Common myeloid progenitor, CD34-positive (primary cell): Measurements from ENCODE around the gene MEIOSIN.

Experiments used
- CTCF ChIA-PET: fragments of 350-600 bp; sonication (Branson Sonifier 250); formaldehyde crosslinking; loops from one replicate; lab custom pipeline; 2021; ENCODE audit warnings: antibody characterized with exemption; lab: Charles Lee
- POLR2A ChIA-PET: fragments of 350-600 bp; sonication (Branson Sonifier 250); formaldehyde crosslinking; loops from one replicate; lab custom pipeline; 2021; ENCODE audit warnings: antibody characterized with exemption; lab: Charles Lee
- DNase-seq, 3 donors: peaks; one replicate each; pipeline versions ENCODE4 v3.0.0 to v3.0.0-alpha.2; 2013
- H3K27ac ChIP-seq, 2 experiments: 1 replicate in 1 of 2; 2 replicates in 1 of 2; pipeline ENCODE4 v1.7.0; 2013; ENCODE audit warnings: inconsistent platforms in 2 of 2, low read length in 2 of 2, mild to moderate bottlenecking in 2 of 2, low read depth in 1 of 2, moderate library complexity in 1 of 2; ENCODE audit not compliant: severe bottlenecking in 2 of 2, insufficient read depth in 1 of 2, poor library complexity in 1 of 2
- H3K27me3 ChIP-seq, 5 experiments: replicated peaks in 2 of 5; 1 replicate in 3 of 5; 2 replicates in 2 of 5; pipeline versions ENCODE4 v1.6.1 to v1.7.0; 2013; ENCODE audit warnings: low read length in 4 of 5, mild to moderate bottlenecking in 2 of 5, moderate library complexity in 2 of 5, inconsistent platforms in 1 of 5; ENCODE audit not compliant: insufficient read depth in 5 of 5, control insufficient read depth in 4 of 5
- H3K36me3 ChIP-seq, 4 experiments: 1 replicate in 2 of 4; 2 replicates in 2 of 4; pipeline versions ENCODE4 v1.6.1 to v1.7.0; 2013; ENCODE audit warnings: low read length in 3 of 4, control low read depth in 1 of 4, mild to moderate bottlenecking in 1 of 4; ENCODE audit not compliant: control insufficient read depth in 4 of 4, insufficient read depth in 4 of 4
- H3K4me1 ChIP-seq, 4 experiments: 1 replicate in 3 of 4; 2 replicates in 1 of 4; pipeline versions ENCODE4 v1.6.1 to v1.7.1; 2013; ENCODE audit warnings: low read length in 3 of 4, mild to moderate bottlenecking in 3 of 4, control low read depth in 1 of 4, inconsistent platforms in 1 of 4, moderate library complexity in 1 of 4; ENCODE audit not compliant: control insufficient read depth in 4 of 4, insufficient read depth in 4 of 4; ENCODE audit errors: control extremely low read depth in 1 of 4
- H3K4me3 ChIP-seq, 7 experiments: 1 replicate in 4 of 7; 2 replicates in 3 of 7; pipeline versions ENCODE4 v1.5.1 to v1.7.0; 2013; ENCODE audit warnings: mild to moderate bottlenecking in 7 of 7, low read length in 6 of 7, moderate library complexity in 6 of 7, inconsistent platforms in 2 of 7, low read depth in 2 of 7, control low read depth in 1 of 7; ENCODE audit not compliant: insufficient read depth in 4 of 7, control insufficient read depth in 1 of 7; ENCODE audit errors: extremely low read depth in 1 of 7
- H3K9me3 ChIP-seq, 5 experiments: 1 replicate in 4 of 5; 2 replicates in 1 of 5; pipeline versions ENCODE4 v1.6.1 to v1.7.1; 2013; ENCODE audit warnings: low read length in 4 of 5, mild to moderate bottlenecking in 2 of 5, inconsistent platforms in 1 of 5, low read depth in 1 of 5, moderate library complexity in 1 of 5; ENCODE audit not compliant: control insufficient read depth in 4 of 5, insufficient read depth in 2 of 5; ENCODE audit errors: control extremely low read depth in 1 of 5
- WGBS: methylation state at CpG from one replicate; pipeline ENCODE4 v1.1.5; 2013; ENCODE audit not compliant: insufficient coverage; 5-methylcytosine and 5-hydroxymethylcytosine counted together

Gene MEIOSIN

DNA sequence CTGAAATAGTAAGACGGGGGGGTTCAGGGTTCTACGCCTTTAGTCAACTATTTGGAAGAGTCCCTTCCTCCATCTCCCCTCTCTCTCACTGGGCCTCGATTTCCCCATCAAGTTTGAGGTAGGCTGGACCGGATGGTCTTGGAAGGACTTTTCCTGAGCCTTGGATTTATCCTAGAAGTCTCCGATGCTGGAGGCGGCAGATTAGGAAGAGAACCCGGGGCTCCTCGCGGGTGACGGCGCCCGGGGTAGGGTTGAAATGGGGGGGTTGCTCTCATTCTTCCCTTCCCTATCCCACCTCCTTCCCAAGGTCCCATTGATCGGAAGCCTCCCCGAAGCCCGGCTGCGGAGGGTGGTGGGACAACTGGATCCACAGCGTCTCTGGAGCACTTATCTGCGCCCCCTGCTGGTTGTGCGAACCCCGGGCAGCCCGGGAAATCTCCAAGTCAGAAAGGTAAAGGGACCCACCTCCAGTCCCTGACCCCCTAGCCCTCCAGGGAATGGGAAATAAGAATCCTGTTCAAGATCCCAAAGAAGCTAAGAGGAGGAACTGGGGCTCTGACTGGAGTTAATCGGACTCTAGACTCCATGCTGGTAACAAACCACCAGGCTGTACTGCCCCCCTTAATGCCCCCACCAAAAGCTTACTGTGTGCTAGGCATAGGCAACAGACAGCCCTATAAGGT lies 40.0 kb upstream of the MEIOSIN start:
- Histone ChIP-seq H3K4me3 (peak overlapping the region; percentile 55 to 93 (median 89)), H3K36me3 (peaks cover 3 to 33% (median 11%) of the 10 kb centered on the region in 4 experiments), H3K9me3 (no peaks in the 10 kb centered on the region), H3K27me3 (no peaks in the 10 kb centered on the region), H3K27ac (peak overlapping the region; percentile 90 to 94), H3K4me1 (peaks cover 0 to 20% (median 18%) of the 10 kb centered on the region in 4 experiments)
- 3% methylated on average over 7 of the region's 22 CpGs for WGBS
- peak; percentile 65 to 68 (median 65) for DNase-seq
- POLR2A ChIA-PET = interaction anchor here (0.8 to 2.0 kb wide), 4 partner anchors 16 to 76 kb away, joined by 3 to 10 read pairs (median 7); partner anchors contain the start of gene FBXO46
- CTCF ChIA-PET = interaction anchor here (0.6 to 5.8 kb wide), 16 partner anchors 9 to 905 kb away, joined by 3 to 46 read pairs (median 4); partner anchors contain the start of genes FBXO46 and IRF2BP1

DNA sequence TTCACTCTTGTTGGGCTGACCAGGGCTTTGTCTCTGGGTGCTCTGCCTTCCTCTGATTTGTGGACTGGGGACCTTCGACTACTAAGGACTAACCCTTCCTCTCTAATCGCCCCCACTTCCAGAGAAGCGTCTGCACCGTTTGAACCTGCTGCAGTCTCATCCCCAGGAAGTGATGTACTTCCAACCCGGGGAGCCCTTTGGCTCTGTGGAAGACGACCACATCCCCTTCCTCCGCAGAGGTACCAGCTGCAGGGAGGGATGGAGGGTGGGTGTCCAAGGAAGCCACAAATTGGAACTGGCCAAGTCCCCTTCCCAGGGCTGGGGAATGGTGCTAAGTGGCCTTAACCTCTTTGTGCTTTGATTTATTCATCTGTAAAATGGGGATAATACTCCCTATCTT lies 31.6 kb upstream of the MEIOSIN start:
- peak; percentile 21 to 60 (median 55) for DNase-seq
- H3K36me3 ChIP-seq = peaks cover 3 to 35% (median 20%) of the 10 kb centered on the region in 4 experiments
- no peaks in the 10 kb centered on the region for H3K9me3 ChIP-seq
- ChIA-PET POLR2A (no interaction called here), CTCF (no interaction called here)
- H3K27me3 ChIP-seq = no peaks in the 10 kb centered on the region
- no peak overlapping the region for H3K27ac ChIP-seq
- H3K4me1 ChIP-seq = peaks cover 0 to 5% (median 1%) of the 10 kb centered on the region in 4 experiments
- H3K4me3 ChIP-seq = no peak overlapping the region
- WGBS = 20% methylated on average over 2 of the region's 7 CpGs

GRCh38 chr19:45705115-45705514 lies 28.1 kb upstream of the MEIOSIN start:
- H3K36me3 ChIP-seq = peaks cover 8 to 26% (median 16%) of the 10 kb centered on the region in 4 experiments
- H3K4me1 ChIP-seq = peaks cover 0 to 5% (median 1%) of the 10 kb centered on the region in 4 experiments
- CTCF ChIA-PET = interaction anchor here (3.1 kb wide), 1 partner anchor 11 kb away, joined by 29 read pairs; the partner anchor contains the start of genes QPCTL and SNRPD2
- no peaks in the 10 kb centered on the region for H3K27me3 ChIP-seq
- no peak for DNase-seq
- POLR2A ChIA-PET = interaction anchor here (0.6 kb wide), 1 partner anchor 38 kb away, joined by 3 read pairs; no protein-coding TSS in a partner anchor
- WGBS = 89% methylated on average over 9 of the region's 9 CpGs
- H3K9me3 ChIP-seq = no peaks in the 10 kb centered on the region
- H3K27ac ChIP-seq = no peak overlapping the region
- H3K4me3 ChIP-seq = no peak overlapping the region

DNA sequence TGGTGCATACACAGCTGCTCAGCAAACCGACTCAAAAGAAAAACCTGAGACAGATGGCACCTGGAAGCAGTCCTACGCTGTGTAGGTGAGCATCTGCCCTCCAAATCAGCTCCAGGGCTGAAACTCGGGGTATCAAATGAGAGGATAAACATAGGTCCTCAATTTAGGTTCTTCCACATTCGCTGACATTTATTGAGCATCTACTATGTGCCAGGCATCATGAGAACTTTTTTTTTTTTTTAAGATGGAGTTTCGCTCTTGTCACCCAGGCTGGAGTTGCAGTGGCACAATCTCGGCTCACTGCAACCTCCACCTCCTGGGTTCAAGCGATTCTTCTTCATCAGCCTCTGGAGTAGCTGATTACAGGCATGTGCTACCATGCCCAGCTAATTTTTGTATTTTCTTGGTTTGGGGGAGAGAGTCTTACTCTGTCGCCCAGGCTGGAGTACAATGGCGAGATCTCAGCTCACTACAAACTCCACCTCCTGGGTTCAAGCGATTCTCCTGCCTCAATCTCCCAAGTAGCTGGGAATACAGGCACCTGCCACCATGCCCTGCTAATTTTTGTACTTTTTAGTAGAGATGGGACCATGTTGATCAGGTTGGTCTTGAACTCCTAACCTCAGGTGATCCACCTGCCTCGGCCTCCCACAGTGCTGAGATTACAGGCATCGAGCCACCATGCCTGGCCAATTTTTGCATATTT lies 27.4 kb upstream of the MEIOSIN start:
- DNase-seq = no peak
- 94% methylated on average over 9 of the region's 12 CpGs for WGBS
- Histone ChIP-seq H3K36me3 (peaks cover 8 to 30% (median 18%) of the 10 kb centered on the region in 4 experiments), H3K27me3 (no peaks in the 10 kb centered on the region), H3K9me3 (no peaks in the 10 kb centered on the region), H3K4me1 (peaks cover 0 to 5% (median 1%) of the 10 kb centered on the region in 4 experiments), H3K27ac (no peak overlapping the region), H3K4me3 (no peak overlapping the region)
- ChIA-PET POLR2A (interaction anchor here (0.6 kb wide), 1 partner anchor 37 kb away, joined by 3 read pairs; no protein-coding TSS in a partner anchor), CTCF (interaction anchor here (0.9 to 3.1 kb wide), 2 partner anchors 8 to 12 kb away, joined by 3 to 29 read pairs; partner anchors contain the start of genes QPCTL and SNRPD2)

- Histone ChIP-seq H3K27me3 (no peaks in the 10 kb centered on the region), H3K9me3 (no peaks in the 10 kb centered on the region), H3K27ac (no peak overlapping the region), H3K36me3 (peaks cover 5 to 36% (median 18%) of the 10 kb centered on the region in 4 experiments), H3K4me1 (no peaks in the 10 kb centered on the region), H3K4me3 (no peak overlapping the region)
- POLR2A ChIA-PET = no interaction called here
- no peak for DNase-seq
- CTCF ChIA-PET = interaction anchor here (1.1 to 1.6 kb wide), 3 partner anchors 12 to 18 kb away, joined by 3 read pairs; partner anchors contain the start of gene QPCTL
- 89% methylated on average over 5 of the region's 10 CpGs for WGBS
Measured at GRCh38 chr19:45710356-45711130, 22.7 kb upstream of the MEIOSIN start.

GRCh38 chr19:45711851-45712698 lies 21.2 kb upstream of the MEIOSIN start:
- WGBS = 95% methylated on average over 72 of the region's 76 CpGs
- Histone ChIP-seq H3K36me3 (peaks cover 5 to 36% (median 18%) of the 10 kb centered on the region in 4 experiments), H3K27ac (no peak overlapping the region), H3K4me1 (peaks cover 0 to 12% (median 8%) of the 10 kb centered on the region in 4 experiments), H3K27me3 (no peaks in the 10 kb centered on the region), H3K9me3 (no peaks in the 10 kb centered on the region), H3K4me3 (no peak overlapping the region)
- ChIA-PET CTCF (no interaction called here), POLR2A (no interaction called here)
- DNase-seq = no peak
